ENCODE results near the gene KIF7. TPM values are rescaled to one million over a fixed set of nuclear protein-coding genes. Genes with fewer than 3 reads are reported as not detected.

KIF7 gene
- polyA plus RNA-seq, 3 donors, result not detected

- no peak overlapping the region for H3K4me2 ChIP-seq (replicated peaks; ENCODE audit: extremely low read depth, low read length, poor library complexity, severe bottlenecking)
- intact Hi-C loops (cut with micrococcal nuclease), result no loop called here
- Mint-ChIP-seq H3K36me3 (no peaks in the 10 kb centered on the region), H3K9me3 (peaks cover 0 to 1% (median 0%) of the 10 kb centered on the region in 7 donors), H3K4me1 (no peaks in the 10 kb centered on the region), H3K27ac (peak overlapping the region in 1 of 7 donors; percentile 45), H3K4me3 (no peak overlapping the region), H3K27me3 (ENCODE audit: low read depth in 3 of 3) (peaks cover 2% of the 10 kb centered on the region in 3 donors)
- H3K9ac ChIP-seq (ENCODE audit: insufficient read depth, low read length, poor library complexity, severe bottlenecking), result no peak overlapping the region
- no peak overlapping the region for H3K4me3 ChIP-seq (replicated peaks in 1 of 3; ENCODE audit: low read depth in 2 of 3, low read length in 3 of 3)
- WGBS (ENCODE audit: insufficient coverage), result no CpG with 5 or more reads among the region's 6 CpGs
- H3K79me2 ChIP-seq (ENCODE audit: insufficient read depth, low read length), result no peaks in the 10 kb centered on the region
- no peak for DNase-seq
- TF ChIP-seq CTCF (IDR thresholded peaks at IDR 0.05), result no peak
- no peaks in the 10 kb centered on the region for H4K20me1 ChIP-seq (ENCODE audit: insufficient read depth, low read length)
- H3K4me1 ChIP-seq (ENCODE audit: control insufficient read depth in 1 of 2, insufficient read depth in 2 of 2, low read length in 2 of 2), result no peaks in the 10 kb centered on the region
- H3K36me3 ChIP-seq (replicated peaks in 1 of 2; ENCODE audit: control insufficient read depth in 1 of 2, insufficient read depth in 2 of 2, low read length in 2 of 2), result no peaks in the 10 kb centered on the region
- no peak overlapping the region for H3K27ac ChIP-seq (ENCODE audit: low read depth in 1 of 2, low read length in 2 of 2)
- H3K9me3 ChIP-seq (replicated peaks in 1 of 2; ENCODE audit: control insufficient read depth in 1 of 2, insufficient read depth in 1 of 2, low read length in 2 of 2), result no peaks in the 10 kb centered on the region
- H2AFZ ChIP-seq (ENCODE audit: insufficient read depth, low read depth, low read length, poor library complexity, severe bottlenecking), result no peak overlapping the region
- H3K27me3 ChIP-seq (ENCODE audit: control insufficient read depth in 2 of 2, insufficient read depth in 2 of 2, low read length in 2 of 2), result no peaks in the 10 kb centered on the region
Observed at GRCh38 chr15:89675606-89676005, 20.3 kb upstream of the KIF7 start.

DNA sequence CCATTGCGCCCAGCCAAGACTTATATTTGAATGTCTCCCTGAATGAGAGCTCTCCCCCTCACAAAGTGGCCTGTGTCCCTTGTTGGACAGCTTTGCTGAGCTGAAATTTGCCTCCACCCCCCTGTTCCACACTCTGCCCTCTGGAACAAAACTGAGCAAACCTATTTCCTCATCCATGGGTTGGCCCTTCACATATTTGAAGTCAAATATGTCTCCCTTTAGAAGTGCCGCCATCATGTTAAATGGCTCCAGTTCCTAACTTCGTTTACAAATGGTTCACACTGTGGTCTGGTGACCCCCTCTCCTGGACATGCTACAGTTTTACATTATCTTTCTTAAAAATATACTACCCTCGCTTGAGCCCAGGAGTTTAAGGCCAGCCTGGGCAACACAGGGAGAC lies 19.3 kb upstream of the KIF7 start:
- Mint-ChIP-seq H3K36me3 (no peaks in the 10 kb centered on the region), H3K27me3 (ENCODE audit: low read depth in 3 of 3) (peaks cover 0 to 5% (median 2%) of the 10 kb centered on the region in 3 donors), H3K4me1 (no peaks in the 10 kb centered on the region), H3K27ac (no peak overlapping the region), H3K9me3 (peaks cover 0 to 1% (median 0%) of the 10 kb centered on the region in 7 donors), H3K4me3 (no peak overlapping the region)
- TF ChIP-seq CTCF (IDR thresholded peaks at IDR 0.05), result no peak
- no peak overlapping the region for H3K4me2 ChIP-seq (replicated peaks; ENCODE audit: extremely low read depth, low read length, poor library complexity, severe bottlenecking)
- WGBS (ENCODE audit: insufficient coverage), result 75% methylated on average over 3 of the region's 4 CpGs
- no peak for DNase-seq
- no peak overlapping the region for H3K9ac ChIP-seq (ENCODE audit: insufficient read depth, low read length, poor library complexity, severe bottlenecking)
- no peak overlapping the region for H3K27ac ChIP-seq (ENCODE audit: low read depth in 1 of 2, low read length in 2 of 2)
- no peak overlapping the region for H3K4me3 ChIP-seq (replicated peaks in 1 of 3; ENCODE audit: low read depth in 2 of 3, low read length in 3 of 3)
- no peaks in the 10 kb centered on the region for H3K27me3 ChIP-seq (ENCODE audit: control insufficient read depth in 2 of 2, insufficient read depth in 2 of 2, low read length in 2 of 2)
- intact Hi-C loops (cut with micrococcal nuclease), result no loop called here
- H2AFZ ChIP-seq (ENCODE audit: insufficient read depth, low read depth, low read length, poor library complexity, severe bottlenecking), result no peak overlapping the region
- no peaks in the 10 kb centered on the region for H3K36me3 ChIP-seq (replicated peaks in 1 of 2; ENCODE audit: control insufficient read depth in 1 of 2, insufficient read depth in 2 of 2, low read length in 2 of 2)
- H4K20me1 ChIP-seq (ENCODE audit: insufficient read depth, low read length), result no peaks in the 10 kb centered on the region
- no peaks in the 10 kb centered on the region for H3K4me1 ChIP-seq (ENCODE audit: control insufficient read depth in 1 of 2, insufficient read depth in 2 of 2, low read length in 2 of 2)
- H3K79me2 ChIP-seq (ENCODE audit: insufficient read depth, low read length), result no peaks in the 10 kb centered on the region
- H3K9me3 ChIP-seq (replicated peaks in 1 of 2; ENCODE audit: control insufficient read depth in 1 of 2, insufficient read depth in 1 of 2, low read length in 2 of 2), result no peaks in the 10 kb centered on the region
